HG03442 (cell line): ENCODE data around the gene CD33.
"Not testable (repeated sequence)": the region's sequence is repeated elsewhere in the genome, so short reads cannot be mapped to it uniquely, and the experiment has no call there.

Experiments
- ATAC-seq: cut with Tn5 transposase; IDR thresholded peaks from one replicate; pipeline ENCODE4 v1.9.1; 2021; ENCODE audit warnings: mild to moderate bottlenecking, moderate library complexity; ENCODE audit not compliant: unreplicated experiment

CD33 gene

DNA sequence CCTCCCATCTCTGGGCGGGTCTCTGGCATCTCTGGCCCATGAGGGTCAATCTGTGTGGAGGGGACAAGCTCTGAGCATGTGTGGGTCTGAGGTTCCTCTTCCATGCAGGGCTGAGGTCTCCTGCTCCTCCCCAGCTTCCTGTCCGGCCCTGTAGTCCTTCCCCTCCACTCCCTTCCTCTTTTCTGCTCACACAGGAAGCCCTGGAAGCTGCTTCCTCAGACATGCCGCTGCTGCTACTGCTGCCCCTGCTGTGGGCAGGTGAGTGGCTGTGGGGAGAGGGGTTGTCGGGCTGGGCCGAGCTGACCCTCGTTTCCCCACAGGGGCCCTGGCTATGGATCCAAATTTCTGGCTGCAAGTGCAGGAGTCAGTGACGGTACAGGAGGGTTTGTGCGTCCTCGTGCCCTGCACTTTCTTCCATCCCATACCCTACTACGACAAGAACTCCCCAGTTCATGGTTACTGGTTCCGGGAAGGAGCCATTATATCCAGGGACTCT lies at the start of gene CD33:
Gene CD33, plus strand, starts transcription at position 183 of the 496 bp plus-strand sequence. Its CDS starts 39 bp downstream, at position 222.
- ATAC-seq, result not testable (repeated sequence)

DNA sequence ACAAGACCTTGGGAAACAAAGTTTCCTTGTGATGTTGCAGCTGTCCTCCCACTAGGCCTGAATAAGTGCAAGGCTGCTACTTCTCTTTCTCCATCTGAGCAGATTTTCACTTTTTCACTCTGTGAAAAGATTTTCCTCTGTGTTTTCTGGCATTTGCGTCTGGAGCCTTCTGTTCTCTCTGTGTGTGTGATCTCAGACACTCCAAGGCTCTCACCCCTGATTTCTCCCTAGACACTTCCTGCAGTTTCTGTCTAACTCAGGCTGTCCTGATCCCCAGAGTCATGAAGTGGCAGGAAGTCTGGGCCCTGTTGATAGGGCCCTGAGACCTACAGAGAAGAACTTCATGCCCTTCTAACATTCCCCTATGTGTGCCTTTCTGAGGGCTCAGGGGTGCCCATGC lies 45.6 kb upstream of the CD33 start:
- no peak for ATAC-seq

DNA sequence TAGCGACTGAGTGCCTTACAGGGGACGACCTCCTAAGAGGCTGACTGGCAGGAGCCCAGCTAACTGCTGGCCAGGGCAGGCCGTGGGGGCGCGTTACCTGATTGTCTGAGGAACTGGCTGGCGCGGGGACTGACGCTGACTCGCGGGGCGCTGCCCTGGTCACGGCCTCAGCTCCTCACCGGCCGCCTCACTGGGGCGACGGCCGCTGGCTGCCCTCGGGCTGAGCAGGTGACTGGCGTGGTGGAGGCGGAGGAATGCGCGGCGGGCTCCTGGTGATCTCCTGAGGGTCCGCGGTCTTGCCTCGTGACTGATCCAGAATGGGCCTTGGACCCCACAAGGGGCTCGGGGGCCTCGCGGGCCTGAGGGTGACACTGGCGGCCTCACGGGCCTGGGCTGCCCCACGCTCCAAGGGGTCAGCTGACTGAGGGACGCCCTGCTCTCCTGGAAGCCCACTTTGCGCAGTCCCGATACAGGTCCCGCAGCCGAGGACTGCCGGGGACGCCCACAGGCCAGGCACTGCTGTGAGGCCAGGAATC lies 43.4 kb upstream of the CD33 start:
- no peak for ATAC-seq

DNA sequence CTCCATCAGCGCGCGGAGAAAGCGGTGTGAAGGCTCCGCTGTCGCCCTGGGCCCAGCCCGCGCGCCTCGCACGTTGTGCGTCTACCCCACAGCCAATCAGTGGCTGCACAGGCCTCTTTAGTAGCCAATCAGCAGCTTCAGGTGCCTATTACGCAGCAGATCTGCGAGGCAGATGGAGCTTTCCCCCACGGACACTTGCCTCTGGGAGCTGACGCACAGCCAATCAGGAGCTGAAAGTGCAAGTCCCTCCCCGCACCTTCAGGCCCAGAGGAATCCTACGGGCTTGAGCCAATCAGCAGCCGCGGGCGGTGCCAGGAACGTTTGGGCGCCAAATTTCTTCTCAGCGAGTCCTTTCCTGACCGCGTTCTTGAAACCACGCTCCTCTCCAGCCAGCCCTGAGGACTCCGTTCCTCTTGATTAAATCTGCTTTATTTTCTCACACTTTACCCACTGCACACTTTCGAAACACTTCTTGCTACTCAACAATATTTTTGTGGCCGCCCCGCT lies 42.9 kb upstream of the CD33 start:
- no peak for ATAC-seq

DNA sequence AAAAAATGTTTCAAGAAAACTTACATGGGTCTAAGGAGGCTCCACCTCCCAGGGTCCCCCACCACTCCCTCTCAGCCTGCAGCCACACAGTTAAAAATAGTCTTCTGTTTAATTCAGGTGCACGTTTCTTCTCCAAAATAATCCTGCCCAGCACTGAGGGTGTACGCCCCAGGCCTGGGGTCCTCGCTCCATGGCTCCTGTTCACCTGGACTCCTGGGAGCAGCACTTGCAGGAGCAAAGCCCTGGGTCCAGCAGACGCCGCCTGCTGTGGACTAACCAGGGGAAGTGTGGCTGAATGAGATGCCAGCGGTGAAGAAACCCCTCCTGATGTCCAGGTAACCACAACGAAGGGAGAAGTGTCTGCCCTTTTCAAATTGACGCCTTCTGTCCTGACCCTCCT lies 41.3 kb upstream of the CD33 start:
- ATAC-seq, result no peak

DNA sequence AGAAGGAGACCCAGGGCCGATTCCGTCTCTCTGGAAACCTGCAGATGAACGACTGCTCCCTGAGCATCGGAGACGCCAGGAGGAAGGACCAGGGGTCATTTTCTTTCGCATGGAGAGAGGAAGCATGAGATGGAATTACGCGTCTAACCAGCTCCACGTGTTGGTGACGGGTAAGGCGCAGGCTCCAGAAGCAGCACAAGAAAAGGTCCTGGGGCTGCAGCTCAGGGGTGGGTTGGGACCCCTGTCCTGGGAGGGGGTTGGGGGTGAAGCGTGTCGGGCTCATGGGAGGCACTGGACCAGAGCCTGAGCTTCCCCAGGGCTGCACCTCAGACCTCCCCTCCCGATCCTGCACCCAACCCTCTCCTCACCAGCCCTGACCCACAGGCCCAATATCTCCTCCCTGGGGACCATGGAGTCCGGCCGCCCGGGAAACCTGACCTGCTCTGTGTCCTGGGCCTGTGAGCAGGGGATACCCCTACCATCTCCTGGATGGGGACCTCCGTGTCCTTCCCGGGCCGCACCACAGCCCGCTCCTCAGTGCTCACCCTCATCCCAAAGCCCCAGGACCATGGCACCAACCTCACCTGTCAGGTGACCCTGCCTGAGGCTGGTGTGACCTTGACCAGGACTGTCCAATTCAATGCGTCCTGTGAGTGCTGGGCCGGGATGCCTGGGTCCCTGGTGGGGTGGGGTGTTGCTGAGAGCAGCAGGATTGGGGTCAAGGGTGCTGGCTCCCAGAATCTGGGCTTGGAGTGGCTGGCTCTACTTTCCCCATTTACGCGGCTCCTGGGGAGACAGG lies 39.6 kb upstream of the CD33 start:
- ATAC-seq, result no peak

DNA sequence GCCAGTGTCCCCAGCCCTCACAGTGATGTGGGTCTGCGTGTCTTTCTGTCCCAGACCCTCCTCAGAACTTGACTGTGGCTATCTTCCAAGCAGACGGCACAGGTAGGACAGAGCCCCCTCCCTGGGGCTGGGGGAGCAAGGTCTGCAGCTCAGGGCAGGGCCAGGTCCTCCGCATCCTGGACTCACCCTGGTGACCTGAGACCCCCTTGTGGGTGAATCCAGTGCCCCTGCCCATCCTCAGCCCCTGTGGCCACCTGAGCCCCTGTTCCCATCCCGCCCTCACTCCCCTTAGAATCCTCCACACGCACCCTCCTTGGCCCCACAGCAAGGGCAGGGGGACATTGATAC lies 39.0 kb upstream of the CD33 start:
- no peak for ATAC-seq

DNA sequence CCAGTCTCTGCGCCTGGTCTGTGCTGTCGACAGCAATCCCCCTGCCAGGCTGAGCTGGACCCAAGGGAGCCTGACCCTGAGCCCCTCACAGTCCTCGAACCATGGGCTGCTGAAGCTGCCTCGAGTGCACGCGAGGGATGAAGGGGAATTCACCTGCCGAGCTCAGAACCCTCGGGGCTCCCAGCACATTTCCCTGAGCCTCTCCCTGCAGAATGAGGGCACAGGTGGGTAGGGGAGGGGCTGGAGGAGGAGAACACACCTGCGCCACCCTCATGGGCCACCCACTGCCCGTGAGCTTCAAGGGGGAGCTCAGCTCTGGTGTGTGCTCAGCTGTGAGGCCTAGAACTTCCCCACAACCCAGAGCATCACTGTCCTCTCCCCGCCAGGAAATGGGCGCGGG lies 38.6 kb upstream of the CD33 start:
- ATAC-seq, result no peak

DNA sequence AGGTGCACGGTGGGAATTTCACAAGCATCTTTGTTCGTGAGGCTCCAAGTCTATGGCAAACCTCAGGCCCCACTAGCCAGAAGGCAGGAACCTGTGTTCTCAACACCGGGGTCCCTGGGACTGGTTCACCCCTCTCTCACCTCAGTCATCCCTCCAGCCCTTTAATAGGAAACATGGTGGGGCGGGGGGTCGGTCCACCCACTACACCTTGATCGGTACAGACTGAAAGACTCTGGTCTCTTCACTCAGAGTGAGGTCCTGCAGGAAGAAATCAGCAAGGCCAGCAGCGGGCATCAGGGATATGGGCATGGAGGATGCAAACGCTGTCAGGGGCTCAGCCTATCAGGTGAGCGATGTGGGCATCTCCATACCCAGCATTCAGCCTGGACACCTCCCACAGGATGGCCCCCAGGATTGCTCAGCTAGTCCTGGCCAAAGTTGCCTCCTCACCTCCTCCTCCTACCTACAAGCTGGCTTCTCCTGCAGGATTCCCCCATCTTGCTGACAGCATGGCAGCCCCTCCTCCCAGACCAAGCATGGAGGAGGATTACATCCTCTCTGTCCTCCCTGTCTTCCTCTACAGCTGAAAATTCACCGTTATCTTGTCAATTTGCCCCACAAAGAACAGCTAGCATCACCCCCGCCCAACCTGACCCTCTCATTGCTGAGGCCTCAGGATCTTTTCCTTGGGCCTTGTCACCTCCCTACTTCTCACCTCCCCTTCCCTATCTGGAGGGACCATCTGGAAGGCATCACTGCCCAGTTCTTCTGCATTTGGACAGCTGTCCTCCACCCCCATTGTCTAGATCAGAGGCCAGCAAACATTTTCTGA lies 37.3 kb upstream of the CD33 start:
- no peak for ATAC-seq

DNA sequence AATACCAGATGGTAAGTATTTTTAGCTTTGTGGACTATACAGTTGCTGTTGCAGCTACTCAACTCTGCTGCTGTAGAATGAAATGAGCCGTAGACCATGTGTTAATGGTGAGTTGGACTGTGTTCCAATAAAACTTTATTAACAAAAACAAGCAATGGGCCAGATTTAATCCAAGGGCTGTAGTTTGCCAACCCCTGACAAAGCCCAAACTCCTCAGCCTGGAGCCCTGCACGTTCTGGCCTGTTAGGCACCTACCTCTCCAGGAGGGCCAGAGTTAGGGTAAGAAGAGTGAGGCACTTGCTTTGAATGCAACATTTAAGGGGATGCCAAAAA lies 36.7 kb upstream of the CD33 start:
- ATAC-seq, result no peak

DNA sequence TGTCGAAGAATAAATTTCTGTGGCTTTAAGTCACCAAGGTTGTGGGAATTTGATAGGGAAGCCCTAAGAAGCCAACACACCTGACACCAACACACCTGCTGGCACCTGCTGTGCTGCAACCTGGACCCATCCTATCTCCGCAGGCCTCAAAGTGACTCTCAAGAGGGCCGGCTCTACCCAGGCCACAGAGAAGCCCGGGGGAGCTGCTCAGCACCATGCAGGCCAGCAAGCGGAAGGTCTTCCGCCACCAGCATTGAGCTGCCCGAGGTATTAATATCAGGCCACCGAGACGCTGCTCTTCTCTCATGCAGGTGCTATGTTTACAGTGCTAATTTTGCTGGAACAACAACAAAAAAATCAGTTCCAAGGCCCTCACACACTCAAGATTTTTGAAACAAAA lies 32.2 kb upstream of the CD33 start:
- no peak for ATAC-seq

DNA sequence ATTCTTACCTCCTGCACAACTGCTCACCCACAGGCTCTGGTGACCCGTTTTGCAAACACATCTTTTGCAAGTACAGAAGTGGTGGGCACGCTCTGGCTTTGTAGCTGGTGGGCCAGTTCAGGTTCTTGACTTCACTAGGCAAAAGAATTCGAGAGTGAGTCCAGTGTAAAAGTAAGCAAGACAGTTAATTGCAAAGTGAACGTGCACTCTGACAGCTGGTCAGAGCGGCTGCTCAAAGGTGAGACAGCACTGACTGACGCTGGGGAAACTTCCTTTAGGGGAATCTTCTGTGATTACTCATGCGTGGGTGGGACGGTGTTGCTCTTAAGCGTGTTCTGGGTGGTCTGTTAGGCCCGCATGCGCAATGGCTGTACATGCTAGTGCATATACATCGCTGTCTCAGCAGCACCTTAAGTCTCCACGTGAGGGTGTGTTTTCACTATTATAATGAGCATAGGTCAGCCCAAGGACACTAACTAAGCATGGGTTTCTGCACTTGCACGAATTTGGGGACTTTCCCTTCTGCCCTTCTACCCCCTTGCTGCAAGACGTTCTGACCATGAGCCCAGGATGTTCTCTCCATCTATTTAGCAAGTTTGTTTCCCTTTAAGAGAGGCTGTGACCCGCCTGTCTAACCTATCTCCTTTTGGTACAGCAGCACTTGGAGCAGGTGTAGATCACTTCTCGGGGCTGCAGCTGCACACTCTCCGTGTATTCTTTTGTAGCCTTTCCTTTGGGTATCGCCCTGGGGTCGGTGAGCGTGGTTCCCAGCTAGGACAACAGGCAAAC lies 30.2 kb upstream of the CD33 start:
- no peak for ATAC-seq

DNA sequence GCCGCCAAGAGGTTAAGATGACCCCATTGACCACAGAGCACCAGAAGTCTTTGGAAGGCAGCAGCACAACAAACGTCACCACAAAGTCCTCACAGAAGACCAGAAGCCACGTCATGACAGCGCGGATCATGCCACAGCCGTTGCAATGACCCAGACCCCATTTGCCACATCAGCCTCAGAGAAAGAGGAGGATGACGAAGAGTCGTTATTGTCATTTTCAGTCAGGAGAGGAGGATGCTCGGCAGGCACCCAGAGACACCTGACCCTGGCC lies 29.6 kb upstream of the CD33 start:
- no peak for ATAC-seq

DNA sequence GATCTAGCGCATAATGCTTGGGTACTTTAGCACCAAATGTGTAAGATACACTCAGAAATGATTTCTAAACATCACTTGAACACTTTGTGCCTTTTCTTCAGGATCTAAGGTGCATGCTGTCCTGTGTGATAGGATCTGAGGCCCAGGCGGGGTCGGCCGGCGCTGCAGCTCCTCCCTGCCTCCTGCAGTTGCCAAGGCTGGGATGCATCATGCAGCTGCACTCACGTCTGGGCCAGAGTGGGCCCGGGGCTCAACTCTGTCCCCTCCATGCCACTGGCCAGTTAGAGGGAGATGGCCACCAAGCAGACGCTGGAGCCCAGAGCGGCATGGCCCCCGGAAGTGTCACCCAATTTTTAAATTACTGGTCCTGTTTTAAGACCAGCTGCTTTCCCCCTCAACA lies 29.3 kb upstream of the CD33 start:
- no peak for ATAC-seq

DNA sequence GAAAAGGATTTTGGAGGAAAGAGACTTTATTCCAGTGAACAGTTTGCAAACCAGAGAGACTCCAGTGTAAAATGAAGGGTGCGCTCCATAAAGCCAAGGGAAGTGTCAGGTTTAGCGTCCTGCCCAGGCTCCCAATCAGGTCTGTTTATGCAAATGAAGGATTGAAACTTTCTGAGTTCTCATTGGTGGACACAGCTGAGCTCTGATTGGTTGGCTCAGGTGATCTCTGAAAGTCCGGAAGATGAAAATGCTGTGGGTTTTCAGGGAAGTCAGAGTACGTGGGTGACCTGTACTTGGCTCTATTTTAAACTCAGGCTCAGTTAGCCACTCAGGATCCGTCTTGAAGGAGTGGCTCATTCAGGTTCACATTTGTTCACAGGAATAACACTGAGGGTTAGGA lies 28.7 kb upstream of the CD33 start:
- ATAC-seq, result no peak

DNA sequence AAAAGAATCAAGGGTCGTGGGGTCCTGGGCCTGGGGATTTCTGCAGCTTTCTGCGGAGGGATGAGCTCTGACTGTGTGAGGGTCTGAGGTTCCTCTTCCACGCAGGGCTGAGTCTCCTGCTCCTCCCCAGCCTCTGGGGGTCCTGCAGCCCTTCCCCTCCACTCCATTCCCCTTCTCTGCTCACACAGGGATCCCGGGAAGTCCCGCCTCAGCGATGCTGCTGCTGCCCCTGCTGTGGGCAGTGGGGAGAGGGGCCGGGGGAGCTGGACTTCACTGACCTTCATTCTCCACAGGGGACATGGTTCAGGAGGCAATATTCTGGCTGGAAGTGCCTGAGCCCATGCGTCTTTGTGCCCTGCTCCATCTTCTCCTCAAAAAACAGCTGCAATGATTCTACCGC lies 26.2 kb upstream of the CD33 start:
- ATAC-seq, result no peak

DNA sequence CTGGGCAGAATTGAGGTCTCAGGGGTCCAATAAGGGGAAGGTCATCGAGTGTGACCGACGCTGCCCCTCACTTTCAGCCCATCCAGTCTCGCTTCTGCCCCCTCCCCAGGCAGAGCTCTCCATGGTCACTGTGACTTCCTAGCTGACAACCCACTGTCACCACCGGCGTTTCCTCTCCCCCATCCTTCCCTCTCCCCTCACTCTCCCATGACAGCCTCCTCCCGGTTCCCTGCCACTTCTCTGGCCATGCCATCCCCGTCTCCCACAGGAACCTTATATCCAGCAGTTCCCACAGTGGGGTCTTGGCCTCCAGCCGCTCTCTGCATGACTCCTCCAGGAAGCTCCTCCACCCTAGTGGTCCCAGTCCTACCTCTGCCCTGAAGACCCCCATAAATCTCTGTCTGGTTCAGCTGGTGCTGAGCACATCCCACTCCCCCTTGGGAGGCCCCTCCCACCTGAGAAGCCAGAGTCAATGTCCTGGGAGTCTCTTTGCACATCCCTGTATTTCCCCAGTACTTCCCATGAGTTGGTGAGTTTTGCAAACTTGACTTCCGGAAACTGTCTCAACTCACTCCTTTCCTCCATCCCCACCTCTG lies 24.7 kb upstream of the CD33 start:
- ATAC-seq, result no peak

DNA sequence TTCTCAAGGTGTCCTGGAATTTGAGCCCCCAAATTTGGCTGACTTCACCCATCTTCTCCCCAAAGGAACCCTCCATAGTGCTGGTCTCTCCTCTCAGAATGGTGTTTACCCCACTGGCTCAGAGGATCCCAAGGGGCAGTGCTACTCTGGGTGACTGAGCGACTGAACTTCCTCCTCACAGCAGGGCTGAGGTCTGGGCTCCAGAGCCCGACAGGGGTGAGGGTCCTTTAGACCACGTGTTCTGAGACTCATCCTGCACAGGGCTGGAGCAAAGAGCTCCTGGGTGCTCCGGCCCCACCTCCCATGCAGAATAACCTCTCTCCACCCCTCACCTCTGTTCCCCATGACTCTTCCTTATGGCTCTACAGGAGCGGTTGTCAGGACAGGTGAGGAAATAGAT lies 23.2 kb upstream of the CD33 start:
- ATAC-seq, result no peak

DNA sequence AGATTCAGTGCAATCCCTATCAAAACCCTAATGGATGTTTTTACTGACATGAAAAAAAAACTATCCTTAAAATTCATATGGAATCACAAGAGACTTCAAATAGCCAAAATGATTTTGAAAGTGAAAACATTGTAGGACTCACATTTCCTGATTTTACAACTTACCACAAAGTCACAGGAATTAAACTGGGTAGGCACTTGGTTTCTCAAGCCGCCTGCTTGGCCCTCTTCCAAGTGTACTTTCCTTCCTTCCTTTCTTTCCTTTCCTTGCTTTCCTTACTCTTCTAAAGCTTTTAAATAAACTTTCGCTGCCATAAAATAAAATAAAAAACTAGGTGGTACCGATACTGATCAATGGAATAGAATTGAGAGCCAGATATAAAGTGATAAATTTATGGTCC lies 21.0 kb upstream of the CD33 start:
- no peak for ATAC-seq

DNA sequence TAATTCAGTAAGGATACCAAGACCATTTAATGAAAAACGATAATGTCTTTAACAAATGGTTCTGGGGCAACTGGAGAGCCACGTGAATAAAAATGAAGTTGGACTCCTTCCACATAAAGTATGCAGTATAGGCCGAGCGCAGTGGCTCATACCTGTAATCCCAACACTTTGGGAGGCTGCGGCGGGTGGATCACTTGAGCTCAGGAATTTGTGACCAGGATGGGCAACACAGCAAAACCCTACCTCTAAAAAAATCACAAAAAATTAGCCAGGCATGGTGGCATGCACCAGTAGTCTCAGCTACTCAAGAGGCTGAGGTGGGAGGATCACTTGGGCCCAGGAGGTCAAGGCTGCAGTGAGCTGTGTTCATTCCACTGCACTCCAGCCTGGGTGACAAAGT lies 20.6 kb upstream of the CD33 start:
- ATAC-seq, result no peak

DNA sequence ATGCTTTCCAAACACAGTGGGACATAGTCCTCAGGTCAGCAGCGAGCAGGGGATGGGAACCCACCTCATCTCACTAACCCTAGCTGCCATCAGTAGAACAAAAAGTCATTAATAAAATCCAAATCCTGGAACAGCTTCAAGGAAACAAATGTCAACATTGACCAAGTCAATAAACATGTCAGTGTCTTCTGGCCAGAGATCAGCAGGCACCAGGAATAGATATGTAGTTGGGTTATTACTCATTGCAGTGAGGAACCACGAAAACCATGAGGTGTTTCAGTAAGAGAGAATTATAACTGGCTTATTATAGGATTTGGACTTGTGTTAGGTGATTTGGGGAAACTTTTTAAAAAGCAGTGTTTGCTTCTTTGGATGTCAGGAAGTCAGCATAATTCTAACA lies 17.1 kb upstream of the CD33 start:
- ATAC-seq, result no peak
